ENCODE measurements around the gene SUPT5H. TPM values are rescaled to one million over a fixed set of nuclear protein-coding genes. Genes with fewer than 3 reads are reported as not detected.

The SUPT5H gene
- total and polyA plus RNA-seq, 2 of the 13 experiments (the other 11 are each of a cell fraction or from before 2014, with no cell fraction given): 48.2 to 51.7 TPM

DNA sequence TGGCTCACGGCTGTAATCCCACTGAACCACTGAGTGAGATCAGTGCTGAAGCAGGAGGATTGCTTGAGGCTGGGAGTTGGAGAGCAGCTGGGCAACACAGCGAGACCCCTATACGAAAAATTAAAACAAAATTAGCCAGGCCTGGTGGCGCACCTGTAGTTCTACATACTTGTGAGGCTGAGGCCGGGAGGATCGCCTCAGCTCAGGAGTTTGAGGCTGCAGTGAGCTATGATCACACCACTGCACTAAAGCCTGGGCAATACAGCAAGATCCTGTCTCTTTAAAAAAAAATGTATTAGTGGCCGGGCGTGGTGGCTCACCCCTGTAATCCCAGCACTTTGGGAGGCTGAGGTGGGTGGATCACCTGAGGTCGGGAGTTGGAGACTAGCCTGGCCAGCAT lies 63.2 kb downstream of the SUPT5H start:
- H3K36me3 ChIP-seq (replicated peaks in 1 of 2; ENCODE audit: control insufficient read depth in 1 of 2, insufficient read depth in 2 of 2, low read length in 2 of 2): no peaks in the 10 kb centered on the region
- peaks cover 20% of the 10 kb centered on the region; the same call in 1 of the 2 replicates for H3K4me1 ChIP-seq (ENCODE audit: insufficient read depth, low read length)
- no peak overlapping the region for H3K27ac ChIP-seq (ENCODE audit: extremely low read length, insufficient read depth, low read length)
- H4K20me1 ChIP-seq (ENCODE audit: insufficient read depth, low read length): no peaks in the 10 kb centered on the region
- no TSS peak for BruUV-seq (replicated peaks)
- ChIA-PET CTCF (ENCODE audit: low intra/inter-chr PET ratio, low total read pairs) (no interaction called here), POLR2A (no interaction called here)
- H3K9ac ChIP-seq (ENCODE audit: insufficient read depth, low read depth, low read length): no peak overlapping the region
- no peak overlapping the region for H2AFZ ChIP-seq (ENCODE audit: low read length)
- 48% methylated on average over 9 of the region's 9 CpGs for WGBS (ENCODE audit: low lambda C conversion rate)
- no peak overlapping the region for H3K4me3 ChIP-seq (replicated peaks in 1 of 3; ENCODE audit: insufficient read depth in 1 of 3, low read depth in 2 of 3, low read length in 3 of 3)
- no peaks in the 10 kb centered on the region for H3K79me2 ChIP-seq (ENCODE audit: insufficient read depth, low read length)
- intact Hi-C loops (cut with micrococcal nuclease; ENCODE audit: unreplicated experiment): no loop called here
- no peaks in the 10 kb centered on the region for H3K9me3 ChIP-seq (ENCODE audit: low read length)
- no peak overlapping the region for H3K4me2 ChIP-seq (ENCODE audit: low read depth, low read length)
- no peak for ATAC-seq
- DNase-seq (ENCODE audit: low spot score): no peak
- no peak for FAIRE-seq
- in situ Hi-C loops (cut with HindIII; ENCODE audit: extremely low pct_ligation_motif_present, low pct_unique_long_range_greater_than_20kb): no loop called here
- H3K27me3 ChIP-seq (ENCODE audit: control insufficient read depth in 1 of 2, insufficient read depth in 2 of 2, low read length in 2 of 2): peaks cover 15 to 54% of the 10 kb centered on the region in 2 experiments
- TF ChIP-seq ZNF121 (CRISPR knock-in tag; IDR thresholded peaks at IDR 0.05): peak; percentile 79
- TF ChIP-seq, protein P1, sequence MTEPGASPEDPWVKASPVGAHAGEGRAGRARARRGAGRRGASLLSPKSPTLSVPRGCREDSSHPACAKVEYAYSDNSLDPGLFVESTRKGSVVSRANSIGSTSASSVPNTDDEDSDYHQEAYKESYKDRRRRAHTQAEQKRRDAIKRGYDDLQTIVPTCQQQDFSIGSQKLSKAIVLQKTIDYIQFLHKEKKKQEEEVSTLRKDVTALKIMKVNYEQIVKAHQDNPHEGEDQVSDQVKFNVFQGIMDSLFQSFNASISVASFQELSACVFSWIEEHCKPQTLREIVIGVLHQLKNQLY (CRISPR knock-in tag; IDR thresholded peaks at IDR 0.05): no peak

GRCh38 chr19:39509233-39509632 lies 63.9 kb downstream of the SUPT5H start:
- H3K4me3 ChIP-seq (replicated peaks in 1 of 3; ENCODE audit: insufficient read depth in 1 of 3, low read depth in 2 of 3, low read length in 3 of 3): no peak overlapping the region
- in situ Hi-C loops (cut with HindIII; ENCODE audit: extremely low pct_ligation_motif_present, low pct_unique_long_range_greater_than_20kb): no loop called here
- peaks cover 20% of the 10 kb centered on the region; the same call in 1 of the 2 replicates for H3K4me1 ChIP-seq (ENCODE audit: insufficient read depth, low read length)
- no peak overlapping the region for H3K27ac ChIP-seq (ENCODE audit: extremely low read length, insufficient read depth, low read length)
- DNase-seq (ENCODE audit: low spot score) (no peak), FAIRE-seq (no peak), ATAC-seq (no peak)
- CTCF ChIA-PET (ENCODE audit: low intra/inter-chr PET ratio, low total read pairs): no interaction called here
- no peaks in the 10 kb centered on the region for H3K36me3 ChIP-seq (replicated peaks in 1 of 2; ENCODE audit: control insufficient read depth in 1 of 2, insufficient read depth in 2 of 2, low read length in 2 of 2)
- H3K79me2 ChIP-seq (ENCODE audit: insufficient read depth, low read length): no peaks in the 10 kb centered on the region
- no peaks in the 10 kb centered on the region for H4K20me1 ChIP-seq (ENCODE audit: insufficient read depth, low read length)
- no peaks in the 10 kb centered on the region for H3K9me3 ChIP-seq (ENCODE audit: low read length)
- TF ChIP-seq CREB1 (IDR thresholded peaks at IDR 0.05): peak; percentile 72
- no peak for TF ChIP-seq CREB1 (CRISPR knock-in tag; IDR thresholded peaks at IDR 0.05)
- no peak for TF ChIP-seq ZBTB42 (CRISPR knock-in tag; IDR thresholded peaks at IDR 0.05)
- H3K4me2 ChIP-seq (ENCODE audit: low read depth, low read length): no peak overlapping the region
- peaks cover 10 to 54% of the 10 kb centered on the region in 2 experiments for H3K27me3 ChIP-seq (ENCODE audit: control insufficient read depth in 1 of 2, insufficient read depth in 2 of 2, low read length in 2 of 2)
- BruUV-seq (replicated peaks): no TSS peak
- H3K9ac ChIP-seq (ENCODE audit: insufficient read depth, low read depth, low read length): no peak overlapping the region
- POLR2A ChIA-PET: no interaction called here
- intact Hi-C loops (cut with micrococcal nuclease; ENCODE audit: unreplicated experiment): no loop called here
- WGBS (ENCODE audit: low lambda C conversion rate): 23% methylated on average over 2 of the region's 2 CpGs
- no peak overlapping the region for H2AFZ ChIP-seq (ENCODE audit: low read length)
